Medulla oblongata (tissue), 1 donor: ENCODE measurements around the gene MLF2.
A peak's percentile ranks its signal among the peaks of the same experiment; 100 is the strongest.
"Not testable (repeated sequence)": the region's sequence is repeated elsewhere in the genome, so short reads cannot be mapped to it uniquely, and the experiment has no call there.

Source experiments
- DNase-seq: peaks from one replicate; pipeline ENCODE4 v3.0.0-alpha.2; 2015; ENCODE audit errors: extremely low spot score

Gene MLF2

DNA sequence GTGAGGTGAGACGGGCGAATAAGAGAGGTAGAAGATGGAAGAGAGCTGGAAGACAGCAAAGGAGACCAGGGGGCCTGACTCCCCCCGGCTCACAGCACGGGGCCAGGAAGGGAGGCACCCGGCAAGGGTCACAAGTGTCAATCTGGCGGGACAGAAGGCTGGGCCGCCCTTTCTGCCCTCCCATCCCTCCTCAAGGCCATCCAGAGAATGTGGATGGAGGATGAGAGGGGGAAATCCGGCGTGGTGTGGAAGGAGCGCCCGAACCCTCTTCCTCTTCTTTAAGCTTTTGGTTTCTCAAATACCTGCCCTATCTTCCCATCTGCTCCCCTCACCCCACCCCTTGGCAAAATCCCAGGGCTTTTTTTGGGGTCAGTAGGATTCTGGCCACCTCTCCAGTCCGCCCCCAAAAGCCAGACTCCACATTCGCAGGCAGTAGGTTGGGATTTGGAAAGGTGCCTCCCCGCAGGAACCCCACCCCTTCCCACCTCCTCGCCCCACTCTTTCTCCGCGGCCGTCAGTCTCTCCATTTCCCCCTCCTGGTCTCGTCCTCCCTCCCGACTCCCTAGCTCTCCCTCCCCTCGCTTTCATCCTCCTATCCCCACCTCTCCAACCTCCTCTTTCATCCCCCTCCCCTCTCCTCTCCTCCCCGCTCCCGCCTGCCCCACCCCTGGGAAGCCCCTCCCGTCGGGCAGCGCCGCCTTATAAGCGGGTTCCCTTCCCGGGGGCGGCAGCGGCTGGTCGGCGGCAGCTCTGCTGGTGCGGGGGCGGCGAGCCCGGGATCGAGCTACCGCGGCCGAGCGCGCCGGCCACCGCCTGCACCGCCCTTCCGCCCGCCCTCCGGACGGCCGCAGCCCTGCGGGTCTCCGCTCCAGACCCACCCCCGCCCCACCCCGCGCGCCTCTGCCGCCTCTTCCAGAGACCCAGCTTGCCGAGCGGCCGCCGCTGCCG lies 13.0 kb upstream of the MLF2 start, which contains the start of gene PTMS:
TSS of gene PTMS (plus strand) at position 730 of the 948 bp plus-strand sequence. CDS start 343 bp downstream, outside the sequence.
- peak; percentile 51 for DNase-seq

DNA sequence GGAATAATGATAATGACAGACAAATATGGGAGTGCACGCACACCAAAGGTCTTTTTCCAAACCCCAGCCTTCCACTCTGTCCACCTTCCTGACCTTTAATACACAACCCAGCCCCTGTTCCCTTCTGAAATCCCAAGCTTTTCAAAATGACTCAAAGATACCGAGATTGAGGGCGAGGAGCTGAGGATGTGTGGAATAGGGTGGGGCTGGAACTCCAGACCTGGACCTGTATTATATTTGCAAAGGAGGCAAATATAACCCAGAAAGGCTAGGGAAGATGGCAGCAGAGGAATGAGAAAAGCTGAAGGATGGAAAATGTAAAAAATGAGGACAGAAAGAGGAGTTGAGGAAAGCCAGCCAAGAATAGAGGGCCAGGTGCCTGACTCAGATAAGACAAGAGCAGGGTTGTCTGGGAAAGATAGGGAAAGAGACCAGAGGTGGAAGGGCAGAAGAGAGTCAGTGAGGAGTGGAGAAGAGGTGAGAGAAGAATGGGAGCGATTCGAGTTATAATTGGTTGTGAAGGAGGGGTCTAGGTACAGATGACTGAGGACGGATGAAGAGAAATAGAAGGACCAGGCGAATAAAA lies 12.2 kb upstream of the MLF2 start:
- DNase-seq: no peak

DNA sequence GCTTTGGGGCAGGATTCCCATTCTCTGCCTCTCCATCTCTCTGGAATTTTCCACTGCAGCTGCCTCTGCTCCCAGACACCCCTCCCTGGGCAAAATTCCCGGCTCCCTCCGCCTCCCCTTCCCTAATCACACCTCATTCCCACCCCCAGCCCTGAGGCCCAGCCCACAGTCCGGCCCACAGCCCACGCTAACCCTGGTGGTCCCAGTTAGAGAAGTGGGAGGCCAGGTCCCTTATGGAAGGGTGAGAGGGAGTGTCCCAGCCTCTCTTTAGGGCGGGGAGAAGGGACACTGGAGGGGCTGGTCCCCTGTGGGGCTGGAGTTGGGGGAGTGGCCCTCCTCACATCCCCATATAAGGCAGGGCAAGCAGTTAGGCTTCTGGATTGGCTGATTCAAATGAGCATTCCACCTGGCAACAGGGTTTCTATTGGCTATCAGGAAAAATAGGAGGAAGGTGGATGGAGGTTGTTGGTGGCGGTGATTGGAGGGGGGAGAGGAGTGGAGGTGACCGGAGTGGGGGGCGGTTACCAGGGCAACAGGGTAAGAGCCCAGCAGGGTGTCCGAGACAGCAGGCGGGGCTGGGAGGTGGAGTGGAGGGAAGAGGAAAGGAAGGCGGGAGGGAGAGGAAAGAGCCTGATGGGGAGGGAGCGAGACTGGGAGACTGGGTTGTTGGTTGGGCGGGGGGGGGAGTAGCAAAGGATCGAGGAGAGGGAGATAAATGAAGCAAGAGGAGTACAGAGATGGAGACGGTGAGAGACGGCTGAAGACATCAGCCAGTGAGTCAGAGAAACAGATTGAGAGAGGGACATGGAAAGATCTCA lies 11.3 kb upstream of the MLF2 start:
- peak; percentile 97 for DNase-seq

DNA sequence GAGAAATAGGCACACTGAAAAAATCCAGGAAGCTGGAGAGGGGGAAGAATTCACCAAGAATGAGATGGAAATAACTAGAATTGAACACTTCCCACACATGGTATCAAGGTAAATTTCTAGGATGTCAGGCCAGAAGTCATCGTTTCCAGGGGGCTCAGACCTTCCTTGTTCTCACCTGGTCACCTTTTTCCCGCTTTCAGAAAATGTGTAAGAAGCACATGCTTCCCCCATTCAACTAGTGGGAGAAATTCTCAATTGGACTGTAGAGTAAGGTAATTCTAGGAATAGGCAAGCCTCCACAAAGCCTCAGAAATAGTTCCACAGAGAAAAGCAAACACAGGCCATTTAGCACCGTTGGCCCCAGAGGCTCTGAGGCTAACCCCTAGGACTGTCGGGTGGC lies 10.4 kb upstream of the MLF2 start:
- DNase-seq: no peak

DNA sequence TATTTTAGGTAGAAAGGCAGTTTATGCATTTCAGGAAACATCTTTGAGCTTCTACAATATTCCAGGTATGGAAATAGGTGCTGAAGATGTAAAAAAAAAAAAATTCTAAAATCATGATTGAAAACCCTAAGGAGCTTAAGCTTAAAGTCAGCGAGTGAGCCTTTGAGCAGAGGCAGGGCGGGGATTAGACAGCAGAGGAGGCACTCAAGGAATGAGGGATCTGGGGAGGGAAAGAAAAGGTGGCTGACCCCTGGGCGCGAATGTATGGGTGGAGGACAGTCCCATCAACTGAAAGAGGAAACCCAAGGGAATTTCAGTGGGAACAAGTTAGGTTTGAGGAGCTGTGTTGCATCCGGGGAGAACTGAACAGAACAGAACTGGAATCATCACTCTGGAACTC lies 6.8 kb upstream of the MLF2 start:
- DNase-seq: no peak

DNA sequence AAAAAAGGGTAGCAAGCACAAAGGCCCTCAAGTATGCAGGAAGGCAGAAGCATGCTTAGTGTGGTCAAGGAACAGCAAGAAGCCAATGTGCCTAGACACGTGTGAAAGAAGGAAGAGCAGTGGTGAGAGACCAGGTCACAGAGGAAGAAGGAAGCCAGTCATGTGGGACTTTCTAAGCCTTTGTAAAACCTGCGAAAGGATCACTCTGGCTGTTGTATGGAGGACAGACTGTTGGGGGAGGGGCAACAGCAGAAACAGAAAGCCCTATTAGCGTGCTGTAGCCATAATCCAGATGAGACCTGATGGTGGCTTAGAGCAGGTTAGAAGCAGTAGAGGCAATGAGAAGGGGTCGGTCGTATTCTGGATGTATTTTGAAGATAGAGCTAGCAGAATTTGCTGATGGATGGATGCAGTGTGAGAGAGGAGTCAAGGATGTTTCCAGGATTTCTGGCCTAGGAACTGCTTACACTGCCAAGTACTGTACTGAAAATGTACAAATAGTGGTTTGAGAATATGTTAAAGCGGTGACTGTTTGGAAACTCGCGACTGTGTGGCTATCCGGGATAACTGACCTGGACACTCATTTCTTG lies 5.7 kb upstream of the MLF2 start:
- DNase-seq: no peak

DNA sequence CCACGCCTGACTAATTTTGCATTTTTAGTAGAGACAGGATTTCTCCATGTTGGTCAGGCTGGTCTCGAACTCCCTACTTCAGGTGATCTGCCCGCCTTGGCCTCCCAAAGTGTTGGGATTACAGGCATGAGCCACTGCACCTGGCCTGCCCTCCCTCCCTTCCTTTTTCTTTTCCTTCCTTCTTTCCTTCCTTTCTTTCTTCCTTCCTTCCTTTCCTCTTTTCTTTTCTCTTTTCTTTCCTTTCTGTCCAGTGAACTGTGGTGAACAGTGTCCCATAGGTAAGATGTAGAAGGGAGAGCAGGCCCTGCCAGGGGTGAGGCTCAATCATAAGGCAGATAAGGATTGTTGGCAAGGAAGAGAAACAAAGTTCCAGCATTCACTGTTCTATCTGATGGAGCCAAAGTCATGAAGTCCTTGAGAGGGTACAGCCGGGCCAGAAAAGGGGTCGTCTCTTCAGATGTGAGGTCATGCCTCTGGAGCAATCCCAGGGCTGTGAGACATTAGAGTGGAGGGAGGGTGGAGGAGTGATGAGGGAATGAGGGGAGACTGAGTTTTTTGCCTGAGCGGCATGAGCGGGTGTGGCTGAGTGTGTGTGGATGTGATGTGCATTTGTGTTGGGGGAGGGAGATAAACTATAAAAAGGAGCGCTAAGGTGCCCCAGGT lies 4.2 kb upstream of the MLF2 start:
- DNase-seq: no peak

DNA sequence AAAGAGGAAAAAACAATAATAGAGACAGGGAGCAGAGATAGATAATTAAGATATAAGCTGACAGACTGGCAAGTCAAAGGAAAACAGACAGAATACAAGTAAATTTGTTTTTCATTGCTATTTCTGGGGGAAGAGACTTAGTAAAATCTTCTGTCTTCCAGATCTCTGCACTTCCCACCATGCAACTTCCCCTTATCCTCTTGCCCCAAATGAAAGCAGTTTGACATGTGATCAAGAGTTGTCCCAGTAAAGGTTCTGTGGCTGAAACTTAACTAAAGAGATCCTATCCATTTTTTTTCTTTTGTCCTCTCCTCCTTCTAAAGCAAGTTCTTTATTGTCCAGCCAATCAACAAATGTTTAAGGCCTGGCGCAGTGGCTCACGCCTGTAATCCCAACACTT lies 1.5 kb upstream of the MLF2 start:
- peak; percentile 67 for DNase-seq

DNA sequence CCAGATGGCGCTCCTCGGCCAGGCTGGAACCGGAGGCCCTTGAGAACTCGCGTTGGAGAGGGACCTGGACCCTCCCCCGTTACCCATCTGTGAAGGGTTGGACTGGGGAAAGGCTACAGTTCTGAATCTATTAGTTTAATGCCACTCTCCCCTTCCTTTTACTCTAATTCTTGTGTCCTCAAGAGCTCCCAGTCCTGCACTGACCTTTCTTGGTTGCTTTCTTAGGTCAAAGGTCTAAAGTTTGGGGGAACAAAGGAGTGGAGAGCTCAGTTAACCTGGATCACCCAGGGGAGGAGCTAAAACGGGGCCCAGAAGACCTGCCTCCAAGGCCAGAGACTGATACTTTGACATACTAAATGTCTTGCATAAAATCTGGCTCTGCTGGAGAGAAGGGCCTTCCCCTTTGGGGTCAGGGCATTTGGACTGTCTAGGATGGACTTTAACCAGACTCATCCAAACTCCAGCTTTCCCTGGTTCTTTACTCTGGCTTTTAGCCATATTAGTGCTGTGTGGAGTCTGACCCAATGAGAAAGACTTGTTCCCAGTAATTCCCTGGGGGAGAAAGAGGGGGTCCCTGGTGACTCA lies 923 bp upstream of the MLF2 start:
- no peak for DNase-seq

DNA sequence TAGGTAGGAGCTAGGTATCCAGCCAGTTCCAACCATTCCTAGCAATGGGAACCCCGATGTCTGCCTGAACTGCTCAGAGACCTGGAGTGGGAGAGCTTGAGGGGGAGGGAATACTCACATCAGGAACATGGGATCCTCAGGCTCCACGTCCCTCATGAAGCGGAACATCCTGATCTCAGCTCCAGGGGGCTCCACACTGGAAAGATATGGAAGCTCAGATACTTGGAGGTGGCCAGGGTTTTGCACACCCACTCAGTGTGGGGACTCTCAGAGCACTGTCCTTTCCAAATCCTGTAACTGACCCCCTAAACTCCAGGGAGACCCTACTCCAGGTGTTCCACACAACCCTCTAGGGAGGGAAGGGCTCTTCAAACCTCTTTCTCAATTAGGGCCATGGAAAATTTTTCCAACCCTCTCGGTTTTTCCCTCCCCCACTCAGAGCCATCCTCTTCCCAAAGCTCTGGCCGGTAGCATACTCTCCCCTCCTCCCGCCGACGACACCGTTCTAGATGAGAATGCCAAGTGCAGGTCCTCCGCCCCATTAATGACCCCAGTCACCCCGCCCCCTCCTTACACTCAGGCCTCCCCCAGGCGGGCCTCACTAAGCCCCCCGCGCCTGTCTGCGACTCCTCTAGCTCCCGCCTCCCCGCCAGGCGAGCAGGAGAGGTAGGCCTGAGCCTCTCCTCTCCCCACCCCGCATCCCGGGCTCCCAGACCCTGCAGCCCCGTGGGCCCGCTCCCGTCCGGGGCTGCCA lies 597 bp downstream of the MLF2 start:
- DNase-seq: no peak

DNA sequence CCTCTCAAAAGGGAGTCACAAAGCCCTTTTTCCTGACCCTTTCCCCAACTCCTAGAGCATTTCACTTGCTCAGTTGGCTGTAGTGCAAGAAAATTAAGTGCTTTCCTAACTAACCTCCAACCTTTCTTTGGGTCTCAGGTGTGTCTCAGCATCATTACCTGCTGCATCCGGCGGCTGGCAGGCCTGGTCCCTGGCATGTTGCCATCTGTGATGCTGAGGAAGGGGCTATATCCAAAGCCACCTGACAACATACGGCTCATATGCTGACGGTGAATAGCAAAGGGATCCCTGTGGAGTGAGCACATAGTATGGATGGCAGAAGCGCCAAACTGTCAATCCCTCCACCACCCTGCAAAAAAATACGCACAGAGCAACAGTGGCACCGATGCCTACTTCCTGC lies 1.2 kb downstream of the MLF2 start:
- no peak for DNase-seq

DNA sequence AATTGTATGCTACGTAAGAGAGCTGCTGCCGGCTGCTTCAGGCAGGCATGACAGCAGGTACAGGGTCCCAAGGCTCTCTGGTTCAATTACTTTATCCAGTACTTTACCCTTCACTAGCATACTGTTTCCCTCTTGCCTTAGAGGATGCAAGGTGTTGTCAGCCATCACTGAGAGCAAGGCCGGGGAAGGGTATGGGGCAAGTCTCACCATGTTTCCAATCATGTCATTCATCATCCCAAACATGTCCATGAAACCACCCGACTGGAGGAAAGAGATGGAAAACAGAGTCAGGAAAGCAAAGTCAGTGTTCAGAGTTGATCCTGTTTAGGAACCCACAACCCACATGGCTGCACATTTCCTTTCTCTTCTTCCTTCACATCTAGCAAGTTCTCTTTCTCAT lies 2.4 kb downstream of the MLF2 start:
- no peak for DNase-seq

DNA sequence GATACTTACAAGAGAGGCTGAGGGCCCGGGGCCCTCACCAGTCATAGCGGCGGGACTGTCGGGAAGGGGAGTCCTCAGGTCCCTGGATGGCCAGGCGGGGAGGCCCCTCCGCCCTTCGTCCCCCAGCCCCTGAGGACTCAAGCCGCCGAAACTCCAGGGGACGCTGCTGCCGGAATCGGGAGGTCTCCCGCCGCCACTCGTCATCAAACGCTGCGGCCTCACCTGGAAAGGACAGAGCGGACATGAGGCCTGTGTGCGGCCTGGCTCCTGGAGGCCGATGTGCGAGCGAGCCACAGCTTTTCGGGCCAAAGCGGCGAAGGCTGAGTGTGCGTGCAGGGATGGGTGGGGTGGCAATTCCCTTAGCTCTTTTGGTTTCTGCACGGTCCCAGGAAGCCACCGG lies 4.2 kb downstream of the MLF2 start:
- DNase-seq: no peak

DNA sequence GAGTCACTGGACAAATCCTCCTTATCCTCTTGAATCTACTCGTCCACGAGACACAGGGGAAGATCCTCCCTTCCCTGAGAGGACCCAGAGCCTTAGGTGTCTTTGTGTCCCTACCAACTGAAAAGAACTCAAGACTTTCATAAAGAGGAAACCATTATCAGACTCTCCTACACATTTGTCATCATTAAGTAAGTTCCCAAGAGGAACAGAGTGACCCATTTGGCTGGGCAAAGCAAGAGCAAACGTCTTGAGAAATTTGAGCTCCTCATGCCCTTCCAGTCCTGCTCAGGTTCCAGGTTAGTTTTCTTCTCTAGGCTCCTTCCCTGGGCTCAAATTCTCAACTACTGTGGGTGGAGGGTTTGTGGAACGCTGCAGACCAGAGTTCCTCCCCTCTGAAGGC lies 5.7 kb downstream of the MLF2 start:
- DNase-seq: no peak

DNA sequence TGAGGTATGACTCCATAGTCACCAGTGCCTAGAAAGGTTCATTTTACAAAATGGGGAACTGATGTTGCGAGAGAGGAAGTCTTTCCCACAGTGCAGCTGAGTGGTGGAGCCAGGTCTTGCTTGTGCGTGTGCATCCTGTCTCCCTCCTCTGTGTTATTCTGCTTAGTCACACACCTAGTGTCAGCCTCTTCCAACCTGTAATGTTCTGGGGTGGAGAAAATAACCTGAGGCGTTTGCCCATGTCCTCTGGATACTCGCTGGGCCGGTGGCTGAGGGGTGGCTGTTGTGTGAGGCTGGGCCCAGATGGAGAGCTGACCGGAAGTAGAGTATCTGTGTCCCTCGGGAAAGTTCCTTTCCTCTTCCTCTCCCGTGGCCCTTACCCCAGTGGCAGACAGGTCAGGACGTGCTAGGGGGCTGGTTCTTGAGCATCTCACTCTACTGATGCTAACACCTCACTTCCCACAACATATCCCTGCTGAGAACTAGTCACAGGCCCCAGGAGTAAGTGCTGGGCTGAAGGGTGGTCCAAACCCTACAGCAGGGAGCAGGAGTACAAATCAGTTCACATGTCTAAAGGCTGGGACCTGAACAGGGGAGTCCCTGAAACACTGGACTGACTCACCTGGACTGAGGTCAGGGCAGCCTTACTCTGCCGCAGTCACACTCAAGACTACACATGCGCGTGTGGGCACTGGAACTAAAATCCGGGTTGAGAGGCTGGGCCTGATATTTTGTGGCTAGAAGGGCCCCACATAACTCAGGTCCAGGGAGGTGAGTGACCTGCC lies 7.0 kb downstream of the MLF2 start:
- no peak for DNase-seq

DNA sequence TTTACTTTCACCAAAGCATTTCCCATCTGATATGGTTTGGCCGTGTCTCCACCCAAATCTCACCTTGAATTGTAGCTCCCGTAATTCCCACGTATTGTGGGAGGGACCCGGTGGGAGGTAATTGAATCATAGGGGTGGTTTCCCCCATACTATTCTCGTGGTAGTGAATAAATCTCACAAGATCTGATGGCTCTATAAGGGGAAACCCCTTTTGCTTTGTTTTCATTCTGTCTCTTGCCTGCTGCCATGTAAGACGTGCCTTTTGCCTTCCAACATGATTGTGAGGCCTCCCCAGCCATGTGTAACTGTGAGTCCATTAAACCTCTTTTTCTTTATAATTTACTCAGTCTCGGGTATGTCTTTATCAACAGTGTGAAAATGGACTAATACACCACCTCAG lies 9.6 kb downstream of the MLF2 start:
- not testable (repeated sequence) for DNase-seq

DNA sequence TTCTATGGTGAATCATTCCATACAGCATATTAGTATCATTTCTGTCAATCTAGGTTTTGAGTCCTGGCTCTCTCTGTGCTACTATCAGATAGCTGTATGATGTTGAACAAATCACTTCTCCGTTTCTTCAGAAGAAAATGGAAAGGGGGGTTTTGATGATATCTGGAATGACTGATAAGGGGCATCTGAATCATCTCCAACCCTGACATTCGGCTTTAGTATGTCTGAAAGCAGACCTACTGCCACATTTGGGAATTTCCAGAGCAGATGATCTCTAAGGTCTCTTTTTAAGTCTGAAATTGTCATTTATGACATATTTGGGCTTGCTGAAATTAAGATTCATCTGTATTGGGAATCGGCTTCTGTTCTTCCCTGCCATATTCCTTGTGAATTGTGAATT lies 10.1 kb downstream of the MLF2 start:
- no peak for DNase-seq

DNA sequence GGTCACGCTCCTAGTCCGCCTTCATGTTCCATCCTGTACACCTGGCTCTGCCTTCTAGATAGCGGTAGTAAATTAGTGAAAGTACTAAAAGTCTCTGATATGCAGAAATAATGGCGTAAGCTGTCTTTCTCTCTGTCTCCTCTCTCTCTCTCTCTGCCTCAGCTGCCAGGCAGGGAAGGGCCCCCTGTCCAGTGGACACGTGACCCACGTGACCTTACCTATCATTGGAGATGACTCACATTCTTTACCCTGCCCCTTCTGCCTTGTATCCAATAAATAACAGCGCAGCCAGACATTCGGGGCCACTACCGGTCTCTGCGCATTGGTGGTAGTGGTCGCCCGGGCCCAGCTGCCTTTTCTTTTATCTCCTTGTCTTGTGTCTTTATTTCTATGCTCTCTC lies 10.9 kb downstream of the MLF2 start:
- DNase-seq: not testable (repeated sequence)

DNA sequence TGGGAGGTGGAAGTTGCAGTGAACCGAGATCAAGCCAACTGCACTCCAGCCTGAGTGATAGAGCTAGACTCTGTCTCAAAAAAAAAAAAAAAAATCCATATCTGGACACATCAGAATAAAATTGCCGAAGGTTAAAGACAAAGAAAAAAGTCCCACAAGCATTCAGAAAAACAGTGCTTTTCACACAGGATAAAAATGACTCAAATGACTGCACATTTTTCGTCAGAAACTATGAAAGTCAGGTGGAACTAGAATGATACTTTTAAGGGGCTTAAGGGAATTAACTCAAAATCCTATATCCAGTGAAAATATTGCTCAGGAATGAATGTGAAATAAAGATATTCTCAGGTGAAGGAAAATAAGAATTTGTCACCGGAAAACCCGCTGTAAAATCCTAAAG lies 16.2 kb downstream of the MLF2 start:
- DNase-seq: no peak
